Erythroblast (primary cell): Measurements from ENCODE around the gene GRIP1.

Experiments
- GATA1 ChIP-seq: IDR thresholded peaks from 2 replicates; pipeline ENCODE4 v1.6.1; 2011; ENCODE audit warnings: low read depth, mild to moderate bottlenecking, control low read depth, low read length, moderate library complexity
- POLR2A ChIP-seq: IDR thresholded peaks from 2 replicates; pipeline ENCODE4 v1.6.1; 2011; ENCODE audit warnings: mild to moderate bottlenecking, low read length

GRCh38 chr12:66456612-66457011 is 222.3 kb downstream of the GRIP1 start:
- TF ChIP-seq POLR2A (no peak), GATA1 (no peak)
